Endothelial cell of umbilical vein (primary cell): Measurements from ENCODE around the gene SORCS2. TPM values are rescaled to one million over a fixed set of nuclear protein-coding genes. Genes with fewer than 3 reads are reported as not detected.

ENCODE experiments used
- BruUV-seq: library from RNA; stranded (reverse); fragments of 400-500 nt; replicated peaks from 2 replicates; lab custom pipeline; 2021; lab: Mats Ljungman, UMichigan
- CTCF ChIA-PET: fragments of 300-600, 350-600 bp; sonication (Branson Sonifier 250); formaldehyde crosslinking; loops from one replicate; lab custom pipeline; 2021; ENCODE audit warnings: antibody characterized with exemption, inconsistent platforms; lab: Charles Lee
- POLR2A ChIA-PET: fragments of 300-600, 350-600 bp; sonication (Branson Sonifier 250); formaldehyde crosslinking; loops from one replicate; lab custom pipeline; 2021; ENCODE audit warnings: antibody characterized with exemption, inconsistent platforms; lab: Charles Lee
- DNase-seq: peaks from one replicate; pipeline ENCODE4 v3.0.0-alpha.2; 2011; ENCODE audit warnings: low read depth, low spot score
- FAIRE-seq: peaks from 2 replicates; lab custom pipeline; 2011; peaks lifted over from hg19 to GRCh38; lab: Jason Lieb, UNC
- H2AFZ ChIP-seq: 2 replicates; pipeline ENCODE4 v1.6.0; 2012; ENCODE audit warnings: low read depth, low read length, control low read depth, inconsistent platforms
- H3K27ac ChIP-seq: 2 replicates; pipeline ENCODE4 v1.5.1; 2011; ENCODE audit warnings: low read depth, mild to moderate bottlenecking, control low read depth, low read length, moderate library complexity; ENCODE audit not compliant: insufficient read depth
- H3K27me3 ChIP-seq, 2 experiments: 2 replicates each; pipeline versions ENCODE4 v1.6.0 to v1.6.1; 2011; ENCODE audit warnings: low read length in 2 of 2, mixed read lengths in 1 of 2; ENCODE audit not compliant: control insufficient read depth in 2 of 2, insufficient read depth in 2 of 2
- H3K36me3 ChIP-seq, 2 experiments: 2 replicates in 1 of 2; 3 replicates in 1 of 2; pipeline ENCODE4 v1.5.1; 2011; ENCODE audit warnings: low read length in 2 of 2, mild to moderate bottlenecking in 1 of 2, moderate library complexity in 1 of 2; ENCODE audit not compliant: control insufficient read depth in 2 of 2, insufficient read depth in 2 of 2; ENCODE audit errors: extremely low read depth in 1 of 2
- H3K4me1 ChIP-seq: 3 replicates; pipeline ENCODE4 v1.5.1; 2011; ENCODE audit warnings: mild to moderate bottlenecking, low read length; ENCODE audit not compliant: control insufficient read depth, insufficient read depth; ENCODE audit errors: extremely low read depth
- H3K4me2 ChIP-seq: 2 replicates; pipeline ENCODE4 v1.6.1; 2011; ENCODE audit warnings: low read length, control low read depth, mixed read lengths; ENCODE audit not compliant: insufficient read depth
- H3K4me3 ChIP-seq, 3 experiments: fragments of 200-600 bp in 1 of 3; sonication (generic), shearing (Covaris generic) in 1 of 3; replicated peaks in 1 of 3; 2 replicates each; pipeline ENCODE4 v1.5.1; 2011 to 2016; ENCODE audit warnings: control low read depth in 3 of 3, low read length in 3 of 3, mild to moderate bottlenecking in 2 of 3, inconsistent platforms in 1 of 3, low read depth in 1 of 3, moderate library complexity in 1 of 3; ENCODE audit not compliant: insufficient read depth in 1 of 3
- H3K79me2 ChIP-seq: 2 replicates; pipeline ENCODE4 v1.6.0; 2012; ENCODE audit warnings: low read length, inconsistent platforms; ENCODE audit not compliant: control insufficient read depth, insufficient read depth
- H3K9ac ChIP-seq: replicated peaks from 2 replicates; pipeline ENCODE3; 2011; ENCODE audit warnings: low read length, control low read depth; ENCODE audit not compliant: insufficient read depth; ENCODE audit errors: extremely low read depth
- H3K9me1 ChIP-seq: replicated peaks from 3 replicates; pipeline ENCODE4 v1.6.0; 2011; ENCODE audit warnings: mild to moderate bottlenecking, low read length; ENCODE audit not compliant: control insufficient read depth, insufficient read depth; ENCODE audit errors: extremely low read depth
- H3K9me3 ChIP-seq: replicated peaks from 2 replicates; pipeline ENCODE4 v1.5.1; 2012; ENCODE audit warnings: low read length, inconsistent platforms; ENCODE audit not compliant: control insufficient read depth, insufficient read depth
- H4K20me1 ChIP-seq: replicated peaks from 2 replicates; pipeline ENCODE3; 2011; ENCODE audit warnings: mild to moderate bottlenecking, low read length; ENCODE audit not compliant: control insufficient read depth, insufficient read depth; ENCODE audit errors: extremely low read depth
- EZH2 ChIP-seq: IDR thresholded peaks from 2 replicates; pipeline ENCODE4 v1.6.1; 2012; ENCODE audit warnings: borderline replicate concordance, low read depth, mild to moderate bottlenecking, moderate library complexity, low read length, inconsistent platforms; ENCODE audit not compliant: severe bottlenecking
- FOS ChIP-seq: IDR thresholded peaks from 2 replicates; pipeline ENCODE4 v1.6.1; 2011; ENCODE audit warnings: mild to moderate bottlenecking, low read length, moderate library complexity, borderline replicate concordance; ENCODE audit not compliant: insufficient read depth
- GATA2 ChIP-seq: IDR thresholded peaks from 2 replicates; pipeline ENCODE4 v1.7.0; 2011; ENCODE audit warnings: low read depth, mild to moderate bottlenecking, moderate library complexity, mixed read lengths, low read length; ENCODE audit not compliant: insufficient read length, insufficient read depth
- JUN ChIP-seq: IDR thresholded peaks from 2 replicates; pipeline ENCODE4 v1.6.1; 2011; ENCODE audit warnings: borderline replicate concordance, low read depth; ENCODE audit not compliant: insufficient read length, insufficient read depth
- MYC ChIP-seq: IDR thresholded peaks from one replicate; pipeline ENCODE4 v1.6.1; 2011; ENCODE audit warnings: mild to moderate bottlenecking, low read depth, low read length
- POLR2A ChIP-seq: IDR thresholded peaks from 2 replicates; pipeline ENCODE4 v1.6.1; 2012; ENCODE audit warnings: low read depth, mild to moderate bottlenecking, control low read depth, low read length
- POLR2AphosphoS5 ChIP-seq: IDR thresholded peaks from 2 replicates; pipeline ENCODE4 v1.6.1; 2012; ENCODE audit warnings: low read depth, mild to moderate bottlenecking, control low read depth, low read length, moderate library complexity; ENCODE audit not compliant: insufficient read depth
- dilution Hi-C: fragments of 300-500 bp; cut with MboI; formaldehyde crosslinking; loops from one replicate; pipeline ENCODE4 v1.15.0; 2019; ENCODE audit warnings: low sequenced_read_pairs; ENCODE audit not compliant: extremely low pct_ligation_motif_present
- intact Hi-C: fragments of 100-400 bp; cut with micrococcal nuclease; formaldehyde crosslinking; loops from one replicate; pipeline ENCODE4 v1.10.0; 2022
- polyA plus RNA-seq, 4 experiments: library from polyadenylated mRNA; depleted of rRNA in 3 of 4; stranded (reverse) in 3 of 4; unstranded in 1 of 4; fragments of >200 nt; gene quantifications; 2 replicates each; pipeline versions ENCODE4 v1.2.1 to v1.2.3, GENCODE V29; 2011 to 2012; ENCODE audit warnings: missing spikeins in 1 of 4
- total RNA-seq: library from RNA; stranded (reverse); gene quantifications from 2 replicates; pipeline ENCODE4 v1.2.3, GENCODE V29; 2021
- TF ChIP-seq, protein P1 (sequence below), 2 donors: IDR thresholded peaks; 1 replicate in 1 of 2; 2 replicates in 1 of 2; pipeline ENCODE4 v1.5.1; 2011; ENCODE audit warnings: low read length in 2 of 2, mild to moderate bottlenecking in 2 of 2, moderate library complexity in 2 of 2, control low read depth in 1 of 2, inconsistent platforms in 1 of 2, low read depth in 1 of 2; ENCODE audit not compliant: insufficient read depth in 1 of 2; ENCODE audit errors: extremely low read depth in 1 of 2
- TF ChIP-seq, protein P2 (sequence below): IDR thresholded peaks from 2 replicates; pipeline ENCODE4 v1.6.1; 2011; ENCODE audit not compliant: insufficient read depth, insufficient read length

The SORCS2 gene
- total and polyA plus RNA-seq, 2 donors (not counting 3 experiments of a cell fraction or from before 2014, with no cell fraction given), result not detected

DNA sequence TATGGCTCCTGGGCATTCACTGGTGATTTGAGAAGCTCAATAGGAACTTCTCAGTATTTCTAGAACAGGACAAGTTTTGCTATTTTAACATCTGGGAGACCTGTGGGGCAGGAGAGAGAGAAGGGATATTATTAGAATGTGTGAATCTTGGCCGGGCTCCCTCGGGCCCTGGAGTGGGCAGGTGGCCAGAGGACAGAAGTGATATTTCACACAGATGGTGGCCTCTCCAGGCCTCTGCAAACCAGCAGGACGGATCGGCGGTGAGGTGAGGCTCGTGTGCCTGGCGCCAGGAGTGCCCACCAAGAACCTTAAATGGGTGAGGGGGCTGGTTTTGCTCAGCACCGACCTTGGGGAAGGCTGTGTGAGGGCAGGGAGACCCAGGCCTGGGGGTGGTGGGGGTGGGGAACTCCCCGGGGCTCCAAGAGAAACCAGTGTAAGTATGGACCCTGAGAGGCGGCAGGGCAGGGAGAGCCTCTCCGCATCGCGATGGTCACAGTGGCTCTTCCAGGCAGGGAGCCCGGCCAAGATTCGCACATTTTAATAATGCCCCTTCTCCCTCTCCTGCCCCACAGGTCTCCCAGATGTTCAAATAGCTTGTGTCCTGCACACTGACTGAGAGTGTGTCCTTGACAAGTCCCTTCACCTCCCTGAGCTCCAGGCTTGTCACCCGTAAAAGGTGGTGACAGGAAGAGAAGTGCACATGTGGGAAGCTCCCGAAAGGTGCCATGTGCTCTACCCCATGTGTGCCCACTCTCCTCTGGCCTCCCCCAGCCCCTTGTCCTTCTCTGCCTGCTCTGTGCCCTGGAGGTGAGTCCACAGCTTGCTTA is 64.9 kb downstream of the SORCS2 start:
- no peaks in the 10 kb centered on the region for H3K9me1 ChIP-seq
- no peak for TF ChIP-seq JUN
- no peak for TF ChIP-seq POLR2A
- no peak for TF ChIP-seq POLR2AphosphoS5
- TF ChIP-seq, protein P1, sequence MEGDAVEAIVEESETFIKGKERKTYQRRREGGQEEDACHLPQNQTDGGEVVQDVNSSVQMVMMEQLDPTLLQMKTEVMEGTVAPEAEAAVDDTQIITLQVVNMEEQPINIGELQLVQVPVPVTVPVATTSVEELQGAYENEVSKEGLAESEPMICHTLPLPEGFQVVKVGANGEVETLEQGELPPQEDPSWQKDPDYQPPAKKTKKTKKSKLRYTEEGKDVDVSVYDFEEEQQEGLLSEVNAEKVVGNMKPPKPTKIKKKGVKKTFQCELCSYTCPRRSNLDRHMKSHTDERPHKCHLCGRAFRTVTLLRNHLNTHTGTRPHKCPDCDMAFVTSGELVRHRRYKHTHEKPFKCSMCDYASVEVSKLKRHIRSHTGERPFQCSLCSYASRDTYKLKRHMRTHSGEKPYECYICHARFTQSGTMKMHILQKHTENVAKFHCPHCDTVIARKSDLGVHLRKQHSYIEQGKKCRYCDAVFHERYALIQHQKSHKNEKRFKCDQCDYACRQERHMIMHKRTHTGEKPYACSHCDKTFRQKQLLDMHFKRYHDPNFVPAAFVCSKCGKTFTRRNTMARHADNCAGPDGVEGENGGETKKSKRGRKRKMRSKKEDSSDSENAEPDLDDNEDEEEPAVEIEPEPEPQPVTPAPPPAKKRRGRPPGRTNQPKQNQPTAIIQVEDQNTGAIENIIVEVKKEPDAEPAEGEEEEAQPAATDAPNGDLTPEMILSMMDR (IDR thresholded peaks at IDR 0.05; ENCODE audit: extremely low read depth in 1 of 2, insufficient read depth in 1 of 2, low read depth in 1 of 2, low read length in 2 of 2), result no peak
- TF ChIP-seq GATA2, result no peak
- TF ChIP-seq MYC, result no peak
- TF ChIP-seq, protein P2, sequence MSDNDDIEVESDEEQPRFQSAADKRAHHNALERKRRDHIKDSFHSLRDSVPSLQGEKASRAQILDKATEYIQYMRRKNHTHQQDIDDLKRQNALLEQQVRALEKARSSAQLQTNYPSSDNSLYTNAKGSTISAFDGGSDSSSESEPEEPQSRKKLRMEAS, result no peak
- no peak for TF ChIP-seq EZH2
- TF ChIP-seq FOS, result no peak
- no peaks in the 10 kb centered on the region for H3K9me3 ChIP-seq
- no peak overlapping the region for H3K4me2 ChIP-seq
- no peaks in the 10 kb centered on the region for H3K36me3 ChIP-seq
- no peaks in the 10 kb centered on the region for H4K20me1 ChIP-seq
- FAIRE-seq (no peak), DNase-seq (no peak)
- H2AFZ ChIP-seq, result no peak overlapping the region
- POLR2A ChIA-PET, result no interaction called here
- CTCF ChIA-PET, result interaction anchor here (0.9 kb wide), 1 partner anchor 20 kb away, joined by 3 read pairs; no protein-coding TSS in a partner anchor
- no peak overlapping the region for H3K4me3 ChIP-seq
- dilution Hi-C loops (no loop called here), intact Hi-C loops (no loop called here)
- no peaks in the 10 kb centered on the region for H3K27me3 ChIP-seq
- H3K4me1 ChIP-seq, result no peaks in the 10 kb centered on the region
- H3K27ac ChIP-seq, result no peak overlapping the region
- no peaks in the 10 kb centered on the region for H3K79me2 ChIP-seq
- no peak overlapping the region for H3K9ac ChIP-seq
- no TSS peak for BruUV-seq
